Measurements from ENCODE around the gene CACNA1I.

DNA sequence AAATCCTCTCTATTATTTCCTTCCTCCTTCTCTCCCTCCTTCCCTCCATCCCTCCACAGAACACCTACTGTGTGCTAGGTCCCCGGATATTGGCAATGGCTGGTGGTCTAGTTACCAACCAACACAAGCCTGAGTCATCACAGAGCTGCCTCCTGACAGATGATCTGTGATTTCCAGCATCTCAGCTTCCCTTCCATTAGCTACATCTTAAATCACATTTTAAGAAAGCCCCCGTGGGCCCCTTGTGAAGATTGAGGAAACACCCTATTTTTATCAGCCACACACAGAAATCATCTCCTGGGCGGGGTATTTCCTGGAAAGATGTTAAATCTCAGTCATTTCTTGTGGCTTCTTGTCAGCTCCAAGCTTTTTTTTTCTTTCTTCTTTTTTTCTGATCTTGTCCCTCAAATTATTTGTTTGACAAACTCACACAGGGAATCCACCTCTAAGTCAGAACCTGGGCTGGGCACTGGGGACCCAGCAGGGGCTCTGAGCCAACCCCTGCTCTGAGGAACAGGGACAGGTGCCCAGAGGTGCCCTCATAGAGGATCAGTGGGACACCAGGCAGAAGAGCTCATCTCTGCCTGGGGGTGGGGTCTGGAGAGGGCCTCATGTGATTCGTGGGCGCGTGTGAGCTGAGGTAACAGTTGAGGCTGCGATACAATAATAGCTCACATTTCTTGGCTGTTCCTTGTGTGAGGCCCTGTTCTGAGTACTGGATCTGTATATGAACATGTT is 42.4 kb downstream of the CACNA1I start:
- TF ChIP-seq, protein P1, sequence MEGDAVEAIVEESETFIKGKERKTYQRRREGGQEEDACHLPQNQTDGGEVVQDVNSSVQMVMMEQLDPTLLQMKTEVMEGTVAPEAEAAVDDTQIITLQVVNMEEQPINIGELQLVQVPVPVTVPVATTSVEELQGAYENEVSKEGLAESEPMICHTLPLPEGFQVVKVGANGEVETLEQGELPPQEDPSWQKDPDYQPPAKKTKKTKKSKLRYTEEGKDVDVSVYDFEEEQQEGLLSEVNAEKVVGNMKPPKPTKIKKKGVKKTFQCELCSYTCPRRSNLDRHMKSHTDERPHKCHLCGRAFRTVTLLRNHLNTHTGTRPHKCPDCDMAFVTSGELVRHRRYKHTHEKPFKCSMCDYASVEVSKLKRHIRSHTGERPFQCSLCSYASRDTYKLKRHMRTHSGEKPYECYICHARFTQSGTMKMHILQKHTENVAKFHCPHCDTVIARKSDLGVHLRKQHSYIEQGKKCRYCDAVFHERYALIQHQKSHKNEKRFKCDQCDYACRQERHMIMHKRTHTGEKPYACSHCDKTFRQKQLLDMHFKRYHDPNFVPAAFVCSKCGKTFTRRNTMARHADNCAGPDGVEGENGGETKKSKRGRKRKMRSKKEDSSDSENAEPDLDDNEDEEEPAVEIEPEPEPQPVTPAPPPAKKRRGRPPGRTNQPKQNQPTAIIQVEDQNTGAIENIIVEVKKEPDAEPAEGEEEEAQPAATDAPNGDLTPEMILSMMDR (IDR thresholded peaks at IDR 0.05) = no peak
- TF ChIP-seq POLR2A (IDR thresholded peaks at IDR 0.05) = no peak
